Vagina (tissue), 2 donors: ENCODE measurements around the gene PARN. TPM values are rescaled to one million over a fixed set of nuclear protein-coding genes. Genes with fewer than 3 reads are reported as not detected.

ENCODE experiments used
- DNase-seq, 2 donors: peaks; one replicate each; pipeline ENCODE4 v3.0.0-alpha.2; 2017; ENCODE audit errors: extremely low spot score in 2 of 2
- H3K27ac ChIP-seq: fragments of 200-600 bp; sonication (generic); one replicate; pipeline ENCODE4 v1.5.1; 2019
- H3K27me3 ChIP-seq: fragments of 200-600 bp; sonication (generic); one replicate; pipeline ENCODE4 v1.5.1; 2019
- H3K36me3 ChIP-seq, 2 donors: fragments of 200-600 bp; sonication (generic); one replicate each; pipeline ENCODE4 v1.5.1; 2017 to 2019
- H3K4me1 ChIP-seq: fragments of 200-600 bp; sonication (generic); one replicate; pipeline ENCODE4 v1.5.1; 2019
- H3K4me3 ChIP-seq, 2 donors: fragments of 200-600 bp; sonication (generic); 1 replicate in 1 of 2; 2 replicates in 1 of 2; pipeline ENCODE4 v1.5.1; 2016 to 2019
- H3K9me3 ChIP-seq: fragments of 200-600 bp; sonication (generic); one replicate; pipeline ENCODE4 v1.5.1; 2019
- POLR2A ChIP-seq, 2 donors: fragments of 450-650 bp; IDR thresholded peaks; one replicate each; pipeline ENCODE4 v1.6.1; 2017; ENCODE audit warnings: antibody characterized with exemption in 2 of 2, mild to moderate bottlenecking in 2 of 2, moderate library complexity in 2 of 2
- POLR2AphosphoS5 ChIP-seq, 2 donors: sonication (generic); formaldehyde crosslinking; IDR thresholded peaks; one replicate each; pipeline ENCODE4 v1.9.0; 2017; ENCODE audit warnings: antibody characterized with exemption in 2 of 2, mild to moderate bottlenecking in 2 of 2, low read depth in 1 of 2; ENCODE audit not compliant: insufficient read depth in 1 of 2
- intact Hi-C: fragments of 100-400 bp; cut with DNase I; formaldehyde crosslinking; loops from one replicate; pipeline ENCODE4 v1.15.1; 2023
- total RNA-seq: library from RNA; depleted of rRNA; stranded (reverse); fragments of >200 nt; gene quantifications from one replicate; pipeline ENCODE4 v1.2.3, GENCODE V29; 2016
- TF ChIP-seq, protein P1 (sequence below), 3 experiments: fragments of 450-650 bp in 2 of 3; fragments of 200-600 bp in 1 of 3; sonication (generic) in 1 of 3; IDR thresholded peaks; one replicate each; pipeline ENCODE4 v1.5.1; 2017 to 2019; ENCODE audit warnings: antibody characterized with exemption in 3 of 3, mild to moderate bottlenecking in 2 of 3, moderate library complexity in 2 of 3

PARN gene
- total RNA-seq, 1 donor from 2014 or later = 39.3 TPM

DNA sequence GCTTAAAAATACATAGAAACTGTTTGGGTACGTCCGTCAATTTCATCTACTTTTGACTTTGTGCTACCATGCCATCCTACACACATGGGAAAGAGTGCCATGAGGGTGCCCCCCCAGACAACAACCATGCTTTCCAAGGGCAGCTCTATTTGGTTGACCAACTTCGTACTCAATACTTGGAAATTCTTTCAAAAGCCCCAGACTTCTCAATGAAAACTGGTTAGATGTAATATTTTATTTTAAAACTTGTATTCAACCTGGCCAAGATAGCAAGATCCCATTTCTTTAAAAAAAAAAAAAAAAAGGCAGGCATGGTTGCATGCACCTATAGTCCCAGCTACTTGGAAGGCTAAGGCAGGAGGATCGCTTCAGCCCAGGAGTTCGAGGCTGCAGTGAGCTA is 98.4 kb downstream of the PARN start:
- intact Hi-C loops = no loop called here
- H3K27ac ChIP-seq = no peak overlapping the region
- peaks cover 31% of the 10 kb centered on the region for H3K4me1 ChIP-seq
- TF ChIP-seq POLR2AphosphoS5 (IDR thresholded peaks at IDR 0.05; ENCODE audit: insufficient read depth in 1 of 2, low read depth in 1 of 2) (no peak), POLR2A (IDR thresholded peaks at IDR 0.05) (no peak)
- TF ChIP-seq, protein P1, sequence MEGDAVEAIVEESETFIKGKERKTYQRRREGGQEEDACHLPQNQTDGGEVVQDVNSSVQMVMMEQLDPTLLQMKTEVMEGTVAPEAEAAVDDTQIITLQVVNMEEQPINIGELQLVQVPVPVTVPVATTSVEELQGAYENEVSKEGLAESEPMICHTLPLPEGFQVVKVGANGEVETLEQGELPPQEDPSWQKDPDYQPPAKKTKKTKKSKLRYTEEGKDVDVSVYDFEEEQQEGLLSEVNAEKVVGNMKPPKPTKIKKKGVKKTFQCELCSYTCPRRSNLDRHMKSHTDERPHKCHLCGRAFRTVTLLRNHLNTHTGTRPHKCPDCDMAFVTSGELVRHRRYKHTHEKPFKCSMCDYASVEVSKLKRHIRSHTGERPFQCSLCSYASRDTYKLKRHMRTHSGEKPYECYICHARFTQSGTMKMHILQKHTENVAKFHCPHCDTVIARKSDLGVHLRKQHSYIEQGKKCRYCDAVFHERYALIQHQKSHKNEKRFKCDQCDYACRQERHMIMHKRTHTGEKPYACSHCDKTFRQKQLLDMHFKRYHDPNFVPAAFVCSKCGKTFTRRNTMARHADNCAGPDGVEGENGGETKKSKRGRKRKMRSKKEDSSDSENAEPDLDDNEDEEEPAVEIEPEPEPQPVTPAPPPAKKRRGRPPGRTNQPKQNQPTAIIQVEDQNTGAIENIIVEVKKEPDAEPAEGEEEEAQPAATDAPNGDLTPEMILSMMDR (IDR thresholded peaks at IDR 0.05) = no peak
- no peak for DNase-seq
- H3K27me3 ChIP-seq = no peaks in the 10 kb centered on the region
- H3K36me3 ChIP-seq = no peaks in the 10 kb centered on the region
- H3K9me3 ChIP-seq = no peaks in the 10 kb centered on the region
- H3K4me3 ChIP-seq = no peak overlapping the region

DNA sequence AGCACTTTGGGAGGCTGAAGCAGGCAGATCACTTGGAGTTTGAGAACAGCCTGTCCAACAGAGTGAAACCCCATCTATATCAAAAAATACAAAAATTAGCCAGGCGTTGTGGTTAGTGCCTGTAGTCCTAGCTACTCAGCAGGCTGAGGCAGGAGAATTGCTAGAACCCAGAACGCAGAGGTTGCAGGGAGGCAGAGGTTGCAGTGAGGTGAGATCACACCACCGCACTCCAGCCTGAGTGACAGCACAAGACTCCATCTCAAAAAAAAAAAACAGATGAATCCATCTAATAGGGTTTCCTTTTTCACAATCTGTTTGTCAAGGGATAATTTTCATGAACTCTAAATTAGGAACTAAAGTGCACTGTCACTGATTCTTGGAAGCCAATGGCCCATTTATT is 99.0 kb downstream of the PARN start:
- no peak for DNase-seq
- H3K9me3 ChIP-seq = no peaks in the 10 kb centered on the region
- no peaks in the 10 kb centered on the region for H3K36me3 ChIP-seq
- H3K27me3 ChIP-seq = no peaks in the 10 kb centered on the region
- TF ChIP-seq POLR2A (IDR thresholded peaks at IDR 0.05) (no peak), POLR2AphosphoS5 (IDR thresholded peaks at IDR 0.05; ENCODE audit: insufficient read depth in 1 of 2, low read depth in 1 of 2) (no peak)
- TF ChIP-seq, protein P1 (IDR thresholded peaks at IDR 0.05) = no peak
- intact Hi-C loops = no loop called here
- no peak overlapping the region for H3K4me3 ChIP-seq
- H3K4me1 ChIP-seq = peaks cover 31% of the 10 kb centered on the region
- no peak overlapping the region for H3K27ac ChIP-seq

DNA sequence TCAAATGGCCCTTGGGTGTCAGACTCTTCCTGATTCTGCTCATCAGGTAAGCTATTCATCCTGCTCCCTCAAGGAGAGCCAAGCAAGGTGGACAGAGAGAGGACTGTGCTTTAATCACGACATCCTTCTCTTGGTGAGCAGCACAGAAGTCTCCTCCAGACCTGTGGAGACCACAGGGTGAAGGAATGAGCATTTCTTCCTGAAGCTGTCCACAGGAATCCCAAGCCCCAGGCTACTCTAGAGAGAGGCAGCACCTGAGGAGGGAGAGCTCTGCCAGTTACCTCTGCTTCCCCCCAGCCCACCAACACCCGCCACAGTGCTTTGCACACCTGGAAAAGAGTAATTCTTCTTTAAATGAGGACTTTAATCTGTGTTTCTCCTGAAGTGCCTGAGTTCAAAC is 100.0 kb downstream of the PARN start:
- TF ChIP-seq POLR2AphosphoS5 (IDR thresholded peaks at IDR 0.05; ENCODE audit: insufficient read depth in 1 of 2, low read depth in 1 of 2) (no peak), POLR2A (IDR thresholded peaks at IDR 0.05) (no peak)
- TF ChIP-seq, protein P1 (IDR thresholded peaks at IDR 0.05) = no peak
- Histone ChIP-seq H3K27me3 (no peaks in the 10 kb centered on the region), H3K4me1 (peaks cover 31% of the 10 kb centered on the region), H3K4me3 (no peak overlapping the region), H3K36me3 (no peaks in the 10 kb centered on the region), H3K9me3 (no peaks in the 10 kb centered on the region), H3K27ac (no peak overlapping the region)
- no peak for DNase-seq
- intact Hi-C loops = no loop called here

DNA sequence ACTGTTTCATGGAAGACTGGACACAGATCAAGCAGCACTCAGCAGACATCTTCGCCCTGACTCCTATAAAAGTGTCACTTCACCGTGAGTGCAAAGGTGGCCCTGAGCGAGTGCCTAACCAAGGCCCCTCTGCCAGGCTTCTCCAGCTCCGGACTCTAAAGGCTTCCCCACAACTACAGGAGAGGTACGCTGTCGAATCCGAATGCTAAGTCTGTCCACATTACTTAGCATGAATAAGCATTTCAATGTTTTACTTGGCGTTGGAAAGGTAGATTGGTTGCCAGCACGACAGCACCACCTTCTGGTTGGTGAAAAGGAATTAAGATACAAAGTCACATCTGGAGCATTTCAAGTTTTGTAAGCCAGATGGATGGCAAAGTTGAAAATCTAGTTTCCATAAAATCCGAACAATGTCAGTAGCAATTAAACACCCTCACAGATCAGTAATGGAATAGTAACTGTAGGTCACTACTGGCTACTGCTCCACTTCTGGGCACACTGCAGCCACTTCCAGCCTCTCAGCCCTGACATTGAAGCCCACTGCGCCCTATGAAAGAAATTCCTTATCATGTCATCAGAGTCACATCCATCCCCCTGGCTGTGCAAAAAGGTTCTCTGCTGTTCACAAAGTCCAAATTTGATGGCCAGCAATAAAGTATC is 100.9 kb downstream of the PARN start:
- Histone ChIP-seq H3K36me3 (no peaks in the 10 kb centered on the region), H3K27ac (peak overlapping the region; percentile 66), H3K9me3 (no peaks in the 10 kb centered on the region), H3K27me3 (no peaks in the 10 kb centered on the region), H3K4me1 (peaks cover 31% of the 10 kb centered on the region), H3K4me3 (peak overlapping the region in 1 of 2 donors; percentile 40)
- DNase-seq = peak in 1 of 2 donors; percentile 91
- TF ChIP-seq POLR2A (IDR thresholded peaks at IDR 0.05) (no peak), POLR2AphosphoS5 (IDR thresholded peaks at IDR 0.05; ENCODE audit: insufficient read depth in 1 of 2, low read depth in 1 of 2) (peak in 1 of 2 donors; percentile 90)
- TF ChIP-seq, protein P1 (IDR thresholded peaks at IDR 0.05) = peak; percentile 51 to 91 (median 72)
- intact Hi-C loops = loop anchor here (5.0 kb wide), 1 partner anchor 232 kb away; no protein-coding TSS in a partner anchor

DNA sequence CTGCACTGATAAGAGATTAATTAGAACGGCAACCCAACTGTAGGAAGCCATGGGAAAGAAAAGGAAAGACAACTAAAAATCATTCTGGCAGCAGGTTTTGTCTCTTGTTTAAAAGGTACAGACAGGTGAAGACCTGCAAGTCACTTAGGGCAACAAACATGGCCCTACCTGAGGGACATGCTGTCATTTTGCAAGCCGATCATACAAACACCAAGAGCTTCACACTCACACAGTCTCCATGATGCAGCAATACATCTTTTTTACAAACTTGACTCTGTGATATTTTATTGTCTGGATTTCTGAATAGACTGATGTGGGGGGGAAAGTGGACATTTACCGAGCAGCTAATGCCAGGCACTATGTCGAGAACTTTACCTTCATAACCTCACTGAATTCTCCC is 101.8 kb downstream of the PARN start:
- TF ChIP-seq POLR2AphosphoS5 (IDR thresholded peaks at IDR 0.05; ENCODE audit: insufficient read depth in 1 of 2, low read depth in 1 of 2) = no peak
- no peak for TF ChIP-seq POLR2A (IDR thresholded peaks at IDR 0.05)
- TF ChIP-seq, protein P1 (IDR thresholded peaks at IDR 0.05) = no peak
- Histone ChIP-seq H3K4me1 (peaks cover 37% of the 10 kb centered on the region), H3K9me3 (no peaks in the 10 kb centered on the region), H3K4me3 (no peak overlapping the region), H3K36me3 (no peaks in the 10 kb centered on the region), H3K27me3 (no peaks in the 10 kb centered on the region), H3K27ac (peak overlapping the region; percentile 66)
- DNase-seq = no peak
- intact Hi-C loops = loop anchor here (5.0 kb wide), 1 partner anchor 231 kb away; no protein-coding TSS in a partner anchor
